ENCODE data around the gene TSPAN15. TPM values are rescaled to one million over a fixed set of nuclear protein-coding genes. Genes with fewer than 3 reads are reported as not detected.

Gene TSPAN15
- total and polyA plus RNA-seq, 4 experiments from 2014 or later = 2.4 to 18.1 (median 9.4) TPM

DNA sequence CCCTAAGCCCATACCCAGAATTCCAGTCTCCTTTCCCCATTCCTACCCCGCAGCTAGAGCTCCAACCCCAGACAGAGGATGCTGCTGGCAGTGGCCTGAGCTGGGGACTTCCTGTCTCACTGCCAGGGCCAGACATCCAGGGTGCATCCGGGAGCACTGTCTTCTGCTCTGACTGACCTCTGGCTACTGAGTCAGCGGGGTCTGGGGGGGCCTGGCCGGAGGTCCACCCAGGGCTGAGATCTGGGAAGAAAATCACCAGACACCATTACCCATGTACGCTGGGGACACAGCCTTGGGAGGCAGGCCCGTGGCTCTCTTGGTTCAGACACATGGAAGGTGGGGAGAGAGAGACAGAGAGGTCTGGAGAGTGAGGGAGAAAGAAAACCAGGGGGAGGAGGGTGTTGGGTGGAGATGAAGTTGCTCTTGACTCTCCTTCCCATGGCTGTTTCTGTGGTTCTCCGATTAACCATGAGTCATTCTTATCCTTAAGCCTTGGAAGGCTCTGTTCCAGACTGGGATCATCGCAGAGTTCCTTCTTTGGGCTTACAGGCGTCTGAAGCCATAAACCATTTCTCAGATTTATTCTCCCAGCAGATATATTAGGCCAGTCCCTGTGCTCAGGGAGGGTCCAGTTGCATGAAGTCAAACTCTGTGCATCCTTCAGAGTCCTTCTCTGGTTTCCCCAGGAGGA is 23.6 kb downstream of the TSPAN15 start:
- H3K9me3 Mint-ChIP-seq = no peaks in the 10 kb centered on the region
- Histone ChIP-seq H3K4me1 (ENCODE audit: insufficient read depth, low read length) (no peaks in the 10 kb centered on the region), H3K36me3 (ENCODE audit: insufficient read depth, low read length) (no peaks in the 10 kb centered on the region), H3K27me3 (ENCODE audit: insufficient read depth, low read length) (no peaks in the 10 kb centered on the region), H3K27ac (ENCODE audit: low read depth, low read length) (no peak overlapping the region), H3K4me3 (ENCODE audit: low read length in 2 of 2) (no peak overlapping the region), H3K9me3 (ENCODE audit: control insufficient read depth in 1 of 2, low read length in 2 of 2) (no peaks in the 10 kb centered on the region)
- ChIA-PET CTCF (ENCODE audit: partially characterized antibody) (no interaction called here), POLR2A (ENCODE audit: partially characterized antibody) (no interaction called here)
- peaks cover 0 to 2% of the 10 kb centered on the region in 2 donors for H3K27me3 Mint-ChIP-seq
- no peak overlapping the region for H3K4me3 Mint-ChIP-seq
- no peak for DNase-seq
- intact Hi-C loops (cut with micrococcal nuclease) = no loop called here
- peaks cover 0 to 9% of the 10 kb centered on the region in 2 donors for H3K36me3 Mint-ChIP-seq
- no peak overlapping the region for H3K27ac Mint-ChIP-seq
- H3K4me1 Mint-ChIP-seq = peaks cover 0 to 3% (median 1%) of the 10 kb centered on the region in 4 donors

DNA sequence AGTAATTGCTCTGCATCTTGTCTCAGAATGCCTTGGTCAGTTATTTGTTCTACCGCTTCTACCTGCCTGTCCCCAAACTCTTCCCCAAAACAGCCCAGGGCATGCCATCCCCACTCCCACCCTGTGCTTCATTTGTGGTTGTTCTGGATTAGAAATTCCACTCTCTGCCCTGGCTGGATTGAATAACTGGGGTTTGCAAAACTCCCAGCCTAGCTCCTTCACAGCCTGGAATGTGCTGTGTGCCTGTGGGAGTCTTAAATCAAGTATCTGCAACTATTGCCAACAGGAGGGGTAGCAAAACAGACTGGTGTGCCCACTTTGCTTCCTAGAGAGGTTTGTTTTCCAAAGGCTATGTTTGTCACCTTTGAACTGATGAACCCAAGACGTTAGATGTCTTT is 24.2 kb downstream of the TSPAN15 start:
- Histone ChIP-seq H3K27me3 (ENCODE audit: insufficient read depth, low read length) (no peaks in the 10 kb centered on the region), H3K4me3 (ENCODE audit: low read length in 2 of 2) (no peak overlapping the region), H3K36me3 (ENCODE audit: insufficient read depth, low read length) (no peaks in the 10 kb centered on the region), H3K9me3 (ENCODE audit: control insufficient read depth in 1 of 2, low read length in 2 of 2) (no peaks in the 10 kb centered on the region), H3K27ac (ENCODE audit: low read depth, low read length) (no peak overlapping the region), H3K4me1 (ENCODE audit: insufficient read depth, low read length) (no peaks in the 10 kb centered on the region)
- intact Hi-C loops (cut with micrococcal nuclease) = no loop called here
- Mint-ChIP-seq H3K27ac (no peak overlapping the region), H3K36me3 (peaks cover 0 to 9% of the 10 kb centered on the region in 2 donors), H3K4me3 (no peak overlapping the region), H3K4me1 (peaks cover 0 to 4% (median 2%) of the 10 kb centered on the region in 4 donors), H3K27me3 (no peaks in the 10 kb centered on the region), H3K9me3 (no peaks in the 10 kb centered on the region)
- ChIA-PET CTCF (ENCODE audit: partially characterized antibody) (no interaction called here), POLR2A (ENCODE audit: partially characterized antibody) (no interaction called here)
- DNase-seq = no peak

- no peak overlapping the region for H3K4me3 Mint-ChIP-seq
- DNase-seq = no peak
- no peaks in the 10 kb centered on the region for H3K9me3 Mint-ChIP-seq
- H3K27ac Mint-ChIP-seq = peak overlapping the region in 2 of 7 donors; percentile 29 to 41
- intact Hi-C loops (cut with micrococcal nuclease) = no loop called here
- H3K9me3 ChIP-seq (ENCODE audit: control insufficient read depth in 1 of 2, low read length in 2 of 2) = no peaks in the 10 kb centered on the region
- H3K27me3 Mint-ChIP-seq = no peaks in the 10 kb centered on the region
- peaks cover 0 to 3% of the 10 kb centered on the region in 2 donors for H3K36me3 Mint-ChIP-seq
- ChIA-PET POLR2A (ENCODE audit: partially characterized antibody) (no interaction called here), CTCF (ENCODE audit: partially characterized antibody) (interaction anchor here (0.8 kb wide), 1 partner anchor 165 kb away, joined by 3 read pairs; no protein-coding TSS in a partner anchor)
- no peaks in the 10 kb centered on the region for H3K36me3 ChIP-seq (ENCODE audit: insufficient read depth, low read length)
- H3K4me3 ChIP-seq (ENCODE audit: low read length in 2 of 2) = no peak overlapping the region
- H3K4me1 Mint-ChIP-seq = peaks cover 0 to 4% (median 2%) of the 10 kb centered on the region in 4 donors
- H3K27ac ChIP-seq (ENCODE audit: low read depth, low read length) = no peak overlapping the region
- H3K27me3 ChIP-seq (ENCODE audit: insufficient read depth, low read length) = no peaks in the 10 kb centered on the region
- H3K4me1 ChIP-seq (ENCODE audit: insufficient read depth, low read length) = no peaks in the 10 kb centered on the region
Observed at GRCh38 chr10:69477968-69478597, 26.8 kb downstream of the TSPAN15 start.

DNA sequence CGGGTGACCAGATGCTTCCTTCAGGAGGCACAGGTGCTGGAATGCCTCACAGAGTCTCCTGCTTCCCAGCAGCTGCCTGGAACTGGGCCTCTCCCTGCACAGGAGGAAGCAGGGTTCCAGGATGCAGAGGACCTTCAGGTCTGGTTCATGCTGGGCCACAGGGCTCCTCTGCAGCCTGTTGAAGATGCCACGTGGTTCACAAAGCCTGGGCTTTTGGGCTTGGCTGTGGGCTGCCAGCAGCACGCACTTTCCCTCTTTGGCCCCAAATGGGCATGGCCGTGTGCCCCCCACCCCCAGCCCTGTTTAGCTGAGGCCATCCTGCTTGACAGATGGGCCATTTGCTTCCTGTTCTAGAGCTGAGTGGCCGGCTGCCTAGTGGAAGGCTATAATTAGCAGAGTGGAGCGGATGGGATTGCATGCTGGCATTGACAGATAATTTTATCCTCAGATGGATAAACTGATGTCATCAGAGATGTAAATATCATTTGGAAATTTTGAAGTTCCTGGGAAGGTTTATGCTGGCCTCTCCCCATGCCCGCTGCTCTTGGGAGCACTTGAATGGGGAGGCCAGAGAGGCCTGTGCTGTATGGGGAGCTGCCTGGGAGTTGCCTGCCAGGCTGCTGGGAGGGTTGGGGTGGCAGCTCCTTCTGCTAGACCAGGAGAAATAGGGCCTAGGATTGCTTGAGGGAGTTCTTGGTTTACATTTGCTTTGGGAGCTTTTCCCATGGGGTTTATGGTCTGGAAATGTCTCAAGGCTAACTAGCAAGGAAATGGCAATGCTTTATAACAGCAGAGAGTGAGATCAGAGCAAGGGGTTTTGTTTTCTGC is 28.2 kb downstream of the TSPAN15 start:
- peaks cover 0 to 3% of the 10 kb centered on the region in 2 donors for H3K36me3 Mint-ChIP-seq
- CTCF ChIA-PET (ENCODE audit: partially characterized antibody) = no interaction called here
- no peak overlapping the region for H3K4me3 Mint-ChIP-seq

GRCh38 chr10:69480068-69480412 is 28.8 kb downstream of the TSPAN15 start:
- H3K9me3 ChIP-seq (ENCODE audit: control insufficient read depth in 1 of 2, low read length in 2 of 2) = no peaks in the 10 kb centered on the region
- DNase-seq = no peak
- intact Hi-C loops (cut with micrococcal nuclease) = no loop called here
- H3K27ac ChIP-seq (ENCODE audit: low read depth, low read length) = no peak overlapping the region
- CTCF ChIA-PET (ENCODE audit: partially characterized antibody) = no interaction called here
- Mint-ChIP-seq H3K4me1 (peaks cover 0 to 4% (median 2%) of the 10 kb centered on the region in 4 donors), H3K27ac (no peak overlapping the region), H3K27me3 (no peaks in the 10 kb centered on the region), H3K9me3 (no peaks in the 10 kb centered on the region), H3K4me3 (no peak overlapping the region), H3K36me3 (peaks cover under 1 to 4% of the 10 kb centered on the region in 2 donors)
- POLR2A ChIA-PET (ENCODE audit: partially characterized antibody) = no interaction called here
- no peak overlapping the region for H3K4me3 ChIP-seq (ENCODE audit: low read length in 2 of 2)
- no peaks in the 10 kb centered on the region for H3K27me3 ChIP-seq (ENCODE audit: insufficient read depth, low read length)
- no peaks in the 10 kb centered on the region for H3K36me3 ChIP-seq (ENCODE audit: insufficient read depth, low read length)
- no peaks in the 10 kb centered on the region for H3K4me1 ChIP-seq (ENCODE audit: insufficient read depth, low read length)

More for the DNA sequence above, 28.2 kb downstream of the TSPAN15 start:
- intact Hi-C loops (cut with micrococcal nuclease) = no loop called here
- no peaks in the 10 kb centered on the region for H3K9me3 Mint-ChIP-seq
- POLR2A ChIA-PET (ENCODE audit: partially characterized antibody) = no interaction called here
- H3K27me3 Mint-ChIP-seq = no peaks in the 10 kb centered on the region
- Histone ChIP-seq H3K36me3 (ENCODE audit: insufficient read depth, low read length) (no peaks in the 10 kb centered on the region), H3K4me3 (ENCODE audit: low read length in 2 of 2) (no peak overlapping the region), H3K4me1 (ENCODE audit: insufficient read depth, low read length) (no peaks in the 10 kb centered on the region), H3K27ac (ENCODE audit: low read depth, low read length) (no peak overlapping the region), H3K27me3 (ENCODE audit: insufficient read depth, low read length) (no peaks in the 10 kb centered on the region), H3K9me3 (ENCODE audit: control insufficient read depth in 1 of 2, low read length in 2 of 2) (no peaks in the 10 kb centered on the region)
- peak overlapping the region in 1 of 7 donors; percentile 10 for H3K27ac Mint-ChIP-seq
- H3K4me1 Mint-ChIP-seq = peaks cover 0 to 4% (median 2%) of the 10 kb centered on the region in 4 donors
- no peak for DNase-seq

GRCh38 chr10:69481305-69481704 is 30.0 kb downstream of the TSPAN15 start:
- no peaks in the 10 kb centered on the region for H3K27me3 ChIP-seq (ENCODE audit: insufficient read depth, low read length)
- CTCF ChIA-PET (ENCODE audit: partially characterized antibody) = interaction anchor here (1.5 kb wide), 1 partner anchor 13 kb away, joined by 3 read pairs; no protein-coding TSS in a partner anchor
- no peak overlapping the region for H3K4me3 ChIP-seq (ENCODE audit: low read length in 2 of 2)
- intact Hi-C loops (cut with micrococcal nuclease) = no loop called here
- POLR2A ChIA-PET (ENCODE audit: partially characterized antibody) = no interaction called here
- H3K4me1 ChIP-seq (ENCODE audit: insufficient read depth, low read length) = no peaks in the 10 kb centered on the region
- Mint-ChIP-seq H3K27ac (peak overlapping the region in 1 of 7 donors; percentile 25), H3K27me3 (no peaks in the 10 kb centered on the region), H3K4me3 (no peak overlapping the region), H3K4me1 (peaks cover 0 to 4% (median 2%) of the 10 kb centered on the region in 4 donors), H3K36me3 (peaks cover 2 to 8% of the 10 kb centered on the region in 2 donors), H3K9me3 (no peaks in the 10 kb centered on the region)
- H3K36me3 ChIP-seq (ENCODE audit: insufficient read depth, low read length) = no peaks in the 10 kb centered on the region
- DNase-seq = no peak
- no peak overlapping the region for H3K27ac ChIP-seq (ENCODE audit: low read depth, low read length)
- H3K9me3 ChIP-seq (ENCODE audit: control insufficient read depth in 1 of 2, low read length in 2 of 2) = no peaks in the 10 kb centered on the region
